GM19099 (cell line): ENCODE measurements around the gene ANAPC15.
"Not testable (repeated sequence)": the region's sequence is repeated elsewhere in the genome, so short reads cannot be mapped to it uniquely, and the experiment has no call there.

ENCODE experiments used
- POLR2A ChIP-seq: IDR thresholded peaks from 3 replicates; pipeline ENCODE4 v1.6.1; 2011; ENCODE audit warnings: low read depth; ENCODE audit not compliant: insufficient read length; ENCODE audit errors: extremely low read depth

The ANAPC15 gene

DNA sequence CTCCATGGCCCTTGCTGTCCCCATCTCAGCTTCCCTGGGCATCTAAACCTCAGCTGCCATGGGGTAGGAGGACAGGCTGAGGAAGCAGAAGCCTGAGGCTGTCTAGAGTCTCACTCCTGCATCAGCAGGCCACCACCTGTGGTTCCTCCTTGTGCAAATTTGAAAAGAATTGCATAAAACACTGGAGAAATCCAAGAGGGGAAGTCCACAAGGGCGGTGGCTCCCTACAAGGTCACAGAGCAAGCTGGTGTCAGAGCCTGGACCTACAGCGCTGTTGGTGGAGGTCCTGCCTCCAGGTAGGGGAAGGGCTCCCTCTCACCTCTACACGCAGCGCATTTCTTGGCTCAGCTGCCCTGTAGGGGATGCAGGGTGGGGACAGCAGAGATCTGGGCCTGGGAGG, 23.0 kb upstream of the ANAPC15 start, which contains the start of gene FOLR3:
FOLR3 (plus strand) TSS at position 253 of the 400 bp plus-strand sequence. CDS start 228 bp downstream, outside the sequence.
- TF ChIP-seq POLR2A: not testable (repeated sequence)

DNA sequence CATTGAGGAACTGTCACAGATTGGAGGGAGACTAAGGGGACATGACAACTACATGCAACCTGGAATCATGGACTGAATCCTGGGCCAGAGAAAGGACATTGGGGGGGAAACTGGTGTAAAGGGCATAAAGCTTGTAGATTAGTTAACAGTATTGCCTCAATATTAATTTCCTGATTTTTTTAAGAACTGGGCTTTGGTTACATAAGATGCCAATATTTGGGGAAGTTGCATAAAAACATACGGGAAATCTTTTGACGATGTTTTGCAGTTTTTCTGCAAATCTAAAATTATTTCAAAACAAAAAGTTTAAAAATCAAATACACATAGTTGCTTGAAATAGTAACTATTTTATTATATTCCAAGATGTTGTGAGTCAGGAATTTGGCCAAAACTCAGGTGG, 20.2 kb upstream of the ANAPC15 start:
- TF ChIP-seq POLR2A: no peak

DNA sequence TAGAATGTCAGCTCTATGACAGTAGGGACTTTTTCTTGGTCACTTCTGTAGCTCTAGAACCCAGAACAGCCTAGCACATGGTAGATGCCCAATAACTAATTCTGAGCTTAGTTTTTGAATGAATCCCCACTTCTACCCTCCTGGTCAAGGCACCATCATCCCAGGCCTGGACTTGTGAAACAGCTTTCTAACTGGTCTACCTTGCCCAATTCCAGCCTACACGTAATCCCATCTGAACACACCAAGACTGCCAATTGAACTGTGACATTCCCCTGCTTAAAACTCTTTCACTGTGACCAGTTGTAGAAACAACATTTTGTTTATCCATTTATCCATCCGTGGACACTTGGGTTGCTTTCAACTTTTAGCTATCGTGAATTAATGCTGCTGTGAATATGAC, 16.9 kb upstream of the ANAPC15 start:
- TF ChIP-seq POLR2A: no peak

DNA sequence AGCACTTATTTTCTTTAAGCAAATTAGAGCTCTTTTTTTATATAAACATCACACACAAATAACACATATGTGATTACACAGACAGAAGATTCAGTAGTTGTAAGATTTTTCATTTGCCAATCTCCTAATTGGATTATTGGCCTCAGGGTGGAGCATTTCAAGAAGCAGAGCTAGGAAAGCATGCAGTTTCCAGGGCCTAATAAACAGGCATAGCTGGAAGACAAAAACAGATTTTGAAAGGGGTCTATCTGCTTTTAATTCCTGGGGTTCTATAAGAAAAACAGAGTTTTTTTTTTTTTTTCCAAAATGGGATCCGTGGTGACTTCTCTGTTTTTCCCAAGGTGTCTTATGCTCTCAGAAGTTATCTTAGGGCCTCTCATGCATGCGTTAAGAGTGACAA, 15.4 kb upstream of the ANAPC15 start:
- TF ChIP-seq POLR2A: no peak

DNA sequence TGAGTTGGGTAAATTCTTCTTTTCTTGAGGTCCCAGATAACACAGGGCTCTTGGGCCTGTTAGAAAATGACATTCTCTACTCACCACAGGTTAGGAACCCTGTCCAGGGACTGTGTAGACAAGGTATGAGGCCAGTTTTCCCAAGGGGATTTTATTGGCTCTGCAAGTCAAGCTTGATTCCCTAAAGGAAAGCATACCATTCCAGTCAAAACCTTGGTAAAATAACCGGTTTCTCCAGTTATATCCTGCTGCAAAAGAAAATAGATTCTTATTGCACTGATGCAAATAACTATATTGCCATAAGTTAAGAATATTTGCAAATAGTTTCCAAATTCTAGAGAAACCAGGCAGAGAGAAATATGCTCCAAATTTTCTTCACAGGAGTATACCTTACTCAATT, 13.5 kb upstream of the ANAPC15 start:
- TF ChIP-seq POLR2A: no peak

DNA sequence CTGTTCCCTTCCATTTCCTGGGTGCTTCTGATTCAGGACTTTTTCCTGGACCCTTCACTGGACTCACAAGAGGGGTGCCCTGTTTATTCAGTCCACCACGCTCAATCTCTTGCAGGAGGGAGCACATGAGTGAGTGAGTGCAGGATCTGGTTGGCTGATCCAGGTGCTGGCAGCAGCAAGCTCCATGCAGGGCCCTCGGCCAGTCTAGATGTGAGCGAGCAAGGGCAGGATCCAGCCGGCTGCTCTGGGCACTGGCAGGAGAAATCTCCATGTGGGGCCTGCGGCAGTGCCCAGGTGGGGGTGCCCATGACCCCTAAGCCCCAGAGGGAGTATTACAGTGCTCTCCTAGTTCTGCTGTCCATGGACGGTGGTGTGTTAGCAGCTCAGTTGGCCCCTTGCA, 11.6 kb upstream of the ANAPC15 start:
- no peak for TF ChIP-seq POLR2A

DNA sequence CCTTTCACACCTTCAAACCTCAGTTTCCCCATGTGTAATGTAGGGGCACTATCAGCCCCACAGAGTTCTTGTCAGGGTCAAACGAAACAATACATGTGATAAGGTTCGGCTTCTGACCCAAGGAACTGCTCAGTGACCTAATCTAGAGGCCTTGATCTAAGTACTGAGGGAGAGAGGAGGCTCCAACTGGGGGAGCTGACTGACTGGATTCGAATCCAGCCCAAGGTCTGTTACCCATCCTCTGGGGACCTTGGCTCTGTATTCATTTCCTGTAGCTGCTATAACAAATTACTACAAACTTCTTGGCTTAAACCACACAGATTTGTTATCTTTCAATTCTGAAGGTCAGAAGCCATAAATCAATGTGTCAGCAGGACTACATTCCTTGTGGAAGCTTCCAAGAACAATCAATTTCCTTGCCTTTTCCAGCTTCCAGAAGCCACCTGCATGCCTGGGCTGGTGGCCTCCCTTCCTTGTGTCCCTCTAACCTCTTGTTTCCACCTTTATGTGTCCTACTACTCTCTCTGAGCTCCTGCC, 10.7 kb upstream of the ANAPC15 start:
- no peak for TF ChIP-seq POLR2A

DNA sequence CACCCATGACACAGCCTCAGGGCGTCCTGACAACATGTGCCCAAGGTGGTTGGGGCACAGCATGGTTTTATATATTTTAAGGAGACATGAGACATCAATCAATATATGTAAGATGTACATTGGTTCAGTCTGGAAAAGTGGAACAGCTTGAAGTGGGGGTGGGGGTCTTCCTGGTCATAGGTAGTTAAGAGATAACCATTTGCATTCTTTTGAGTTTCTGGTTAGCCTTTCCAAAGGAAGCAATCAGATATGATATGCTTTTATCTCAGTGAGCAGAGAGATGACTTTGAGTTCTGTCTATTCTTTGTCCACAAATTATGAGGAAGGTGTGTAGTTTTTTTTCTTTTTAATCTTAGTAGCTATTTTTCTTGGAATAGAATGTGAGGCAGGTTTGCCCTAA, 10.1 kb upstream of the ANAPC15 start:
- TF ChIP-seq POLR2A: no peak

DNA sequence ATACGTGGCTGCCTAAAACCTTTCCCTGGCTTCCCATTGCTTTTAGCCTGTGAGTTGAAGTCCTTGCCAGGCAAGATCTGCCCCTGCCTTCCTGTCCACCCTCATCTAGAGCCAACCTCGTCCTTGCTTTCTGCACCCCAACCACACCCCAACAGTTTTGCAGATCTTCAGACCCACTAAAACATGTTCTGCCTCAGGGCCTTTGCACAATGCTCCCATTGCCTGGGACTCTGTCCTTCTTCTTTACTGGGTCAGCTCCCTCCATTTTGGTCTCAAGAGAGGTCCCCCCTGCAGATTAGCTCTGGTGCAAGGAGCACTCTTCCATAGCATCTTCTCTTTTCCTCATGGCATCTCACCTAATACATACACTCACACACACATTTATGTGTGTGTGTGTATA, 8.4 kb upstream of the ANAPC15 start:
- no peak for TF ChIP-seq POLR2A

DNA sequence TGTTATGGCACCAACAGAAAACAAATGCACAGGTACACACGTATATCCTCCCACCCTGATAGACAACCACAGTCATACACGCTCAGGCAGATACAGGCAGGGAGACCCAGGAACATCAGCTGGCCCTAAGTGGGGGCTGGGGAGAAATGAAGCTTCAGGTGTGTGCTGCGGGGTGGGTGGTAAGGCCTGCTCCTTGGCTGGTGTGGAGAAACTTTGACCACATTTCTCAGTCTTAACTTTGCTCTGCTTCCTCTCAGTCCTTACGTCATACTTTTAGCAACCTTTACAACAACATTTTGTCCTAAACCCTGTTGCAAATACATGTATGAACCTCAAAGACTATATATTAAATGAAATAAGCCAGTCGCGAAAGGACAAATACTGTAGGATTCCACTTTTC, 6.7 kb upstream of the ANAPC15 start:
- TF ChIP-seq POLR2A: no peak

DNA sequence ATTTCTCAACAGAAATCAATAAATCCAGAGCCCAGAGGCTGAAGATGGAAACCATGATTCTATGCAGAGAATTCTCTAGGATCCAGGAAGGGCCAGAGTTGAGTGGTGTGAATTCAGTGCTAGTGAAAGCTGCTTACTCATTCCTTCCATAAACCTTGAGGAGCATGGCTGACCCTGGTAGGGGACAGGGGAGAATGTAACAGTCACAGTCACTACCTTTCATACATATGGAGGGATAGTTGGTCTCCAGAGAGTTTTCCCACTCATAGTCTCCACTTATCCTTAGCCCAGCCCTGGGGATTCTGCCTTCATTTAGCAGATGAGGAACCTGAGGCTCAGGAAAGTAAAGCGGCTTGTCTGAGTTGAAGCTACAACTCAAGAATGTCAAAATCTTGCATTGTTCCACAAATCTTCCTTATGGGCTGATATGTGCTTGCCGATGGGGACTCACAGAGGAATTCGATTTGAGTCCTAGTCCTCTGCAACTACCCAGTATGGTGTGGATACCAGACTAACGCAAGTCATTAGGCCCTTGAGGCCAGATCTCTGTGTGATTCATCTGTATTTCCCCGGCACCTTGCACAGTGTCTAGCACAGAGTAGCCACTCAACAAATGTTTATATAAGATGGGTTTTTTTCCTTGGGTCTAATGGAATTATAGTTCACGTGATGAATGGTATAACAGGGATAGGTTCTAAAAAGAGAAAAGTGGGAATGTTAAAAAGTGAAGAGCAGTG, 3.7 kb upstream of the ANAPC15 start:
- TF ChIP-seq POLR2A: no peak

DNA sequence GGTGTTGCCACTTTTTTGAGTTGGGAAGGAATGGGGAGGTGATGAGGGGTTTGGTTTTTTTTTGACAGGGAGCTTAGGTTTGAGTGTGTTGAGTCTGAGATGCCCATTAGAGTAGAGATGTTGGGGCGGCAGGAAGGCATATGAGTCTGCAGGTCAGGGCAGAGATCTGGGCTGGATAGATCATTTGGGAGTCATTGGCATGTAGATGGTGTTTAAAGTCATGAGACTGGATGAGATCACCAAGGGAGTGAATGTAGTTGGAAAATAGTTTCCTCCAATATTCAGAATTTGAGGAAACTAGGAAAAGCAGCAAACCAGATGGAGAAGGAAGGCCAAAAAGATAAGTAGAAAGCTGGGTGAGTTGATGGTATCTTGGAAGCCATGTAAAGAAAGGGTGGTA, 2.1 kb upstream of the ANAPC15 start:
- TF ChIP-seq POLR2A: no peak

DNA sequence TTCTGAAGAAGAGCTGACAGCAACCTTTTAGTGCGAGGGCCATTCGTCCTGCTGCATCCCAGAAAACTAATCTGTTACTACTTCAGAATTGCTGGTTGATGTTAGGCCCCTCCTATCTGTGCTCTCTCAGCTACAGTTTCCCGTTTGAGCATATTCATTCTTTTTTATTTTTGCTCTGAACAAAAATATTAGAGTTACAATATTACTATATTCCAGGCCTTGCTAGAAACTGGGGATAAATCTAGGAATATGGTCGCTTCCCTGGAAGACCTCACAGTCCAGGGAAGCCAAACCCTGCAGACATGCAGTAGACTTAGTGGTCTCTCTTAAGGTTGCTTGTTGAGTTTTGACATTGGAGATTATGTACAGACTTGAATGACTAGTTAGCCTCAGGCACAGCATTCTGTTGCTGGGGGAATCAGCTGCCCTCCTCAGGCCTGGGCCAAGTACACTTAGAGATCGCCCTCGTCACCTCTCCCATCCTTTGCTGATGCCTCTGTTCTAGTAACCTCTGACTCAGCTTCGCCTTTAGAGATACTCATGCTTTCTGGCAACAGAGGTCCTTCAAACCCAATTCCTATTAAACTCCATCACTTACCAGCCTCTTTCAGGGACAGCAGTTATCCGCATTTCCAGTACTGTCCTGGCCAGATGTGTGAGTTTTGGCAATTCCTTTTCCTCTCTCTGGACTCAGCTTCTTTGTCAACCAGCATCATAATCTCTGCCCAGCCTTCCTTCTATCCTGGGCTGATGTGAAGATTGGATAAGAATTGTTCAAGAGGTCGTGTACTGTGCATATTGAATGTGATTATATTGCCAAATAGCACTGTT, 698 bp upstream of the ANAPC15 start:
- no peak for TF ChIP-seq POLR2A

DNA sequence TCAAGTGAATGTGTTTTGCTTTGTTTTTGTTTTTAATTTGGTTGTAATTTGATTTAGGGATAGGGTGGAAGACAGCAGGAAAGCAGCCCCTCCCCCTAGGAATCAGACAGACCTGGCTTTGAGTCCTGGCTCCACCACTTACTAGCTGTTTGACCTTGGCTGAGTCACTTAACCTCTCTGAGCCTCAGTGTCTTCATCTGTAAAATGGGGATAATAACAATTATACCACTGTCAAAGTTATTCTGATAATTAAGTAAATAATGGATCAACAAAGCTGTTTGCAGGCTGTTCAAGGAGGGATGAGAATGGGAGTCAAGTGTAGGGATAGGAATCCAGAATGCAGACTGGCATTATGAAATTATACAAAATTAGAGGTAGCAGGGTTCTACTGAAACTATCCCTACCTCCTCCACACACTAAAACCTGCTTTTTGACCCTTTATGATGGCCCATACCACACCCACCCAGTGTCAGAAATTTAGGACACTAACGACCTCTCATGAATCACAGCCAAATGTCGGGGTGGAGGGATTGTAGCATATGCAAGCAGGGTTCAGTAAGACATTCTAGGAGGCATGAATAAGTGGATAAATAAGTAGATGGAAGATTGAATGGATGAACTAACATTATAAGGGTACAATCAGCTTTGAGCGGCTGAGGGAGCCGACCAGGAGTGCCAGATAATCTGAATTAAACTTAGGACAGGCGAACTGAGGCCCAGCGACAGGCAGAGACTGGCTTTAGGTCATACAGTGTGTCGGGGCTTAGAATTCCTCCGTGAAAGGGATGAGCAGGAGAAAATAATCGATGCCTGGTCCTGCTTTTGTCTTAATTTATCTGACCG, 974 bp downstream of the ANAPC15 start:
- no peak for TF ChIP-seq POLR2A

DNA sequence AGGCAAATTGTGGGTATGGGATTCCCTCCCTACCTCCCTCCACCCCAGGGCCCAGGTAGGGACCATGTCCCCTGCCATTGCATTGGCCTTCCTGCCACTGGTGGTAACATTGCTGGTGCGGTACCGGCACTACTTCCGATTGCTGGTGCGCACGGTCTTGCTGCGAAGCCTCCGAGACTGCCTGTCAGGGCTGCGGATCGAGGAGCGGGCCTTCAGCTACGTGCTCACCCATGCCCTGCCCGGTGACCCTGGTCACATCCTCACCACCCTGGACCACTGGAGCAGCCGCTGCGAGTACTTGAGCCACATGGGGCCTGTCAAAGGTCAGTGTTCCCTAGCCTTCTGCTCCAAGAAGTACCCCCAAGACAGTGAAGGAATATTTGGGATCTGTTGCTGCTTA, 6.6 kb downstream of the ANAPC15 start, which contains the start of gene TOMT:
TOMT (plus strand) TSS at position 37 of the 400 bp plus-strand sequence; CDS start at position 65, 28 bp downstream.
- TF ChIP-seq POLR2A: no peak
